IMR-90 (cell line): ENCODE results near the gene ARAP3.

Source experiments
- BHLHE40 ChIP-seq: fragments of 150-350 bp; IDR thresholded peaks from 2 replicates; pipeline ENCODE4 v1.6.1; 2016; ENCODE audit warnings: mild to moderate bottlenecking, low read depth, low read length
- POLR2A ChIP-seq: IDR thresholded peaks from 2 replicates; pipeline ENCODE4 v1.6.1; 2012; ENCODE audit warnings: mild to moderate bottlenecking, low read depth, low read length
- RFX5 ChIP-seq: IDR thresholded peaks from 2 replicates; pipeline ENCODE4 v1.8.0; 2012; ENCODE audit warnings: low read depth, mild to moderate bottlenecking, low read length, moderate library complexity
- TF ChIP-seq, protein P1 (sequence below): conservative IDR thresholded peaks from 2 replicates; pipeline ENCODE4 v1.5.1; 2012; ENCODE audit warnings: mild to moderate bottlenecking, low read depth, low read length, improper control_type of control experiment
- TF ChIP-seq, protein P2 (sequence below): fragments of 150-350 bp; IDR thresholded peaks from 2 replicates; pipeline ENCODE4 v1.6.1; 2017; ENCODE audit warnings: mild to moderate bottlenecking, antibody characterized with exemption, low read length, low read depth
- TF ChIP-seq, protein P3 (sequence below): fragments of 150-350 bp; IDR thresholded peaks from 2 replicates; pipeline ENCODE4 v1.6.1; 2016; ENCODE audit warnings: low read depth, mild to moderate bottlenecking, low read length, moderate library complexity, borderline replicate concordance

- TF ChIP-seq, protein P1, sequence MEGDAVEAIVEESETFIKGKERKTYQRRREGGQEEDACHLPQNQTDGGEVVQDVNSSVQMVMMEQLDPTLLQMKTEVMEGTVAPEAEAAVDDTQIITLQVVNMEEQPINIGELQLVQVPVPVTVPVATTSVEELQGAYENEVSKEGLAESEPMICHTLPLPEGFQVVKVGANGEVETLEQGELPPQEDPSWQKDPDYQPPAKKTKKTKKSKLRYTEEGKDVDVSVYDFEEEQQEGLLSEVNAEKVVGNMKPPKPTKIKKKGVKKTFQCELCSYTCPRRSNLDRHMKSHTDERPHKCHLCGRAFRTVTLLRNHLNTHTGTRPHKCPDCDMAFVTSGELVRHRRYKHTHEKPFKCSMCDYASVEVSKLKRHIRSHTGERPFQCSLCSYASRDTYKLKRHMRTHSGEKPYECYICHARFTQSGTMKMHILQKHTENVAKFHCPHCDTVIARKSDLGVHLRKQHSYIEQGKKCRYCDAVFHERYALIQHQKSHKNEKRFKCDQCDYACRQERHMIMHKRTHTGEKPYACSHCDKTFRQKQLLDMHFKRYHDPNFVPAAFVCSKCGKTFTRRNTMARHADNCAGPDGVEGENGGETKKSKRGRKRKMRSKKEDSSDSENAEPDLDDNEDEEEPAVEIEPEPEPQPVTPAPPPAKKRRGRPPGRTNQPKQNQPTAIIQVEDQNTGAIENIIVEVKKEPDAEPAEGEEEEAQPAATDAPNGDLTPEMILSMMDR: no peak
- TF ChIP-seq RFX5: no peak
- TF ChIP-seq BHLHE40: no peak
- no peak for TF ChIP-seq POLR2A
- TF ChIP-seq, protein P2, sequence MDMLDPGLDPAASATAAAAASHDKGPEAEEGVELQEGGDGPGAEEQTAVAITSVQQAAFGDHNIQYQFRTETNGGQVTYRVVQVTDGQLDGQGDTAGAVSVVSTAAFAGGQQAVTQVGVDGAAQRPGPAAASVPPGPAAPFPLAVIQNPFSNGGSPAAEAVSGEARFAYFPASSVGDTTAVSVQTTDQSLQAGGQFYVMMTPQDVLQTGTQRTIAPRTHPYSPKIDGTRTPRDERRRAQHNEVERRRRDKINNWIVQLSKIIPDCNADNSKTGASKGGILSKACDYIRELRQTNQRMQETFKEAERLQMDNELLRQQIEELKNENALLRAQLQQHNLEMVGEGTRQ: no peak
- TF ChIP-seq, protein P3, sequence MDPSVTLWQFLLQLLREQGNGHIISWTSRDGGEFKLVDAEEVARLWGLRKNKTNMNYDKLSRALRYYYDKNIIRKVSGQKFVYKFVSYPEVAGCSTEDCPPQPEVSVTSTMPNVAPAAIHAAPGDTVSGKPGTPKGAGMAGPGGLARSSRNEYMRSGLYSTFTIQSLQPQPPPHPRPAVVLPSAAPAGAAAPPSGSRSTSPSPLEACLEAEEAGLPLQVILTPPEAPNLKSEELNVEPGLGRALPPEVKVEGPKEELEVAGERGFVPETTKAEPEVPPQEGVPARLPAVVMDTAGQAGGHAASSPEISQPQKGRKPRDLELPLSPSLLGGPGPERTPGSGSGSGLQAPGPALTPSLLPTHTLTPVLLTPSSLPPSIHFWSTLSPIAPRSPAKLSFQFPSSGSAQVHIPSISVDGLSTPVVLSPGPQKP: no peak
Observed at GRCh38 chr5:141615991-141616720, 65.9 kb downstream of the ARAP3 start.
